ENCODE results near the gene RAI14.

The RAI14 gene

DNA sequence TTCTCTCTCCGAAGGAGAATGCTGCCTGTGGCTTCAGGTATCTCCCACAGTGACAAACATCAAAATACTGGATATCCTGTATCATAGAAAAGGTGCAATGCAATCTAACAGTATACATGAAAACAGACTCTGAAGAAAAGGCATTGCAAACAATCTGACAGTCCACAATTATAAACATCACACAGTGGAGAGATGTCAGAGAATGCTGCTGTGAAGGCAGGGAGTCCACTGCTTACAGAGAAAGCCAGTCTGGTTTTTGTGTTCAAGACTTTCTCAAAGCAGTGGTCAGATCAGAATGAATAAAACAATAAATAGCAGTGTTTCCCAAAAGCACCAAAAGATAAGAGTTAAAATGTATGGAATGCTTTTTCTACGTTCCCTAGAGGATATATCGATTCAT, 211.5 kb downstream of the RAI14 start:
- DNase-seq = no peak

GRCh38 chr5:34868791-34869190, 212.7 kb downstream of the RAI14 start:
- DNase-seq = no peak

- no peak for DNase-seq
Observed at GRCh38 chr5:34869256-34869655, 213.1 kb downstream of the RAI14 start.

DNA sequence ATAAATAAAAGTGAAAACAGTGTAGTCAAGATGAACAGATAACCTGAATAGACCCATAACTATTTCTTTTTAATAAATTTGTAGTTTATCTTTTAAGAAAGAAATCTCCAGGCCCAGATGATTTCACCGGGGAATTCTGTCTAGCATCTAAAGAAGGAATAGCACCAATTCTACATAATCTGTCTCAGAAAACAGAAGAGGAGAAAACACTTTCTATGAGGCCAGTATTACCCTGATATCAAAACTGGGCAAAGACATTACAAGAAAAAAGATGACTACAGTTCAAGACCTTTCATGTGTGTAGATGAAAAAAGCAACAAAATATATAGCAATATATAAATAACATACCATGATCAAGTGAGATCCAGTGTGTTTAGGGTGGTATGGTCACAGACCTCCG, 214.3 kb downstream of the RAI14 start:
- DNase-seq = no peak

DNA sequence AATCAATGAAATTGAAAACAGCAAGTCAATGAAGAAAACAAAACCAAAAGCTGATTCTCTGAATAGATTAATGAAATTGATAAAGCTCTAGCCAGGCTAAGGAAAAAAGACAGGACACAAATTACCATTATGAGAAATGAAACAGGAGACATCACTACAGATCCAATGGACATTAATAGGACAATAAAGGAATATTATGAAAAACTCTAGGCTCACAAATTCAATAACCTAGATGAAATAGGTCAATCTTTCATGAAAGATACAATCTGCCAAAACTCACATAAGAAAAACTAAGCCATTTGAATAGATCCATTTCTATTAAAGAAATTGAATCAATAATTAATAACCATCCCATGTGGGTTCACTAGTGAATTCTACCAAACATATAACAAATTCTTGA, 220.1 kb downstream of the RAI14 start:
- no peak for DNase-seq

DNA sequence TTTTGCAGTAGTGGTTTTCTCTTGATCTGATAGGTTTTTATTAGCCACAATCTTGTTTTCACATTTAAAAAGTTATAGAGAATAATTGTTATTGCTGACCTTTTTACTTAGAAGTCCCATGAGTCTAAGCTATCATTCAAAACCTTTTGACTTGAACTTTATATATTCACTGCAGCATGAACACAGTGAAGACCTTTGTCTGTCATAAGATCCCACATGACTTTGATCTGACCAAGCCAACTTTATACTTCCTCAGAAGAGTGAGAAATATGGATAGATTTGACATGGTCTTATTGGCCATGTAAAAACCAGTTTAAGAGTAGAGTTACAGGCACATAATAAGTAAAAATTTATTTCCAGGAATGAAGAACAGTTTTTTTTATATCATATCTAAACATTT, 225.1 kb downstream of the RAI14 start:
- no peak for DNase-seq

All from stimulated activated CD4-positive, alpha-beta T cell treated with anti-CD3 and anti-CD28 coated beads, Interleukin-1b, Interleukin-23, amount 100 ng/mL, for 48 hours (primary cell).